HG03457 (cell line): ENCODE data around the gene OXLD1.

ENCODE experiments used
- ATAC-seq: cut with Tn5 transposase; IDR thresholded peaks from one replicate; pipeline ENCODE4 v1.9.1; 2021; ENCODE audit warnings: moderate number of reproducible peaks; ENCODE audit not compliant: unreplicated experiment

OXLD1 gene

GRCh38 chr17:81655378-81656117 is 10.9 kb downstream of the OXLD1 start:
- no peak for ATAC-seq

GRCh38 chr17:81652906-81653771 is 13.3 kb downstream of the OXLD1 start:
- ATAC-seq: no peak

GRCh38 chr17:81651692-81652091 is 14.7 kb downstream of the OXLD1 start:
- no peak for ATAC-seq

- no peak for ATAC-seq
Observed at GRCh38 chr17:81650951-81651350, 15.5 kb downstream of the OXLD1 start.

- ATAC-seq: no peak
Observed at GRCh38 chr17:81648707-81649085, 17.7 kb downstream of the OXLD1 start.

GRCh38 chr17:81648013-81648706 is 18.2 kb downstream of the OXLD1 start:
- no peak for ATAC-seq

- ATAC-seq: no peak
Observed at GRCh38 chr17:81647640-81648012, 18.8 kb downstream of the OXLD1 start.

- no peak for ATAC-seq
Observed at GRCh38 chr17:81646869-81647600, 19.4 kb downstream of the OXLD1 start.

- no peak for ATAC-seq
Observed at GRCh38 chr17:81644976-81645952, 21.1 kb downstream of the OXLD1 start.

- no peak for ATAC-seq
Observed at GRCh38 chr17:81644496-81644895, 21.9 kb downstream of the OXLD1 start.

- ATAC-seq: no peak
Observed at GRCh38 chr17:81641825-81642489, 24.4 kb downstream of the OXLD1 start.

GRCh38 chr17:81640011-81640410 is 26.4 kb downstream of the OXLD1 start:
- ATAC-seq: no peak

- ATAC-seq: no peak
Observed at GRCh38 chr17:81638683-81639082, 27.7 kb downstream of the OXLD1 start.

GRCh38 chr17:81636505-81637288 is 29.7 kb downstream of the OXLD1 start, which contains the start of the genes NPLOC4 and TSPAN10:
Gene NPLOC4, minus strand, starts transcription at chr17:81637112. Its CDS starts 182 bp downstream, at chr17:81636930.
Gene TSPAN10, plus strand, starts transcription at chr17:81637196. Its CDS starts 5,217 bp downstream, at chr17:81642413.
- ATAC-seq: no peak

- no peak for ATAC-seq
Observed at GRCh38 chr17:81635973-81636504, 30.4 kb downstream of the OXLD1 start.

- no peak for ATAC-seq
Observed at GRCh38 chr17:81635431-81635830, 31.0 kb downstream of the OXLD1 start.

GRCh38 chr17:81631482-81631881 is 34.9 kb downstream of the OXLD1 start:
- ATAC-seq: no peak

- no peak for ATAC-seq
Observed at GRCh38 chr17:81630274-81630673, 36.1 kb downstream of the OXLD1 start.
